ENCODE measurements around the gene C11orf86.

DNA sequence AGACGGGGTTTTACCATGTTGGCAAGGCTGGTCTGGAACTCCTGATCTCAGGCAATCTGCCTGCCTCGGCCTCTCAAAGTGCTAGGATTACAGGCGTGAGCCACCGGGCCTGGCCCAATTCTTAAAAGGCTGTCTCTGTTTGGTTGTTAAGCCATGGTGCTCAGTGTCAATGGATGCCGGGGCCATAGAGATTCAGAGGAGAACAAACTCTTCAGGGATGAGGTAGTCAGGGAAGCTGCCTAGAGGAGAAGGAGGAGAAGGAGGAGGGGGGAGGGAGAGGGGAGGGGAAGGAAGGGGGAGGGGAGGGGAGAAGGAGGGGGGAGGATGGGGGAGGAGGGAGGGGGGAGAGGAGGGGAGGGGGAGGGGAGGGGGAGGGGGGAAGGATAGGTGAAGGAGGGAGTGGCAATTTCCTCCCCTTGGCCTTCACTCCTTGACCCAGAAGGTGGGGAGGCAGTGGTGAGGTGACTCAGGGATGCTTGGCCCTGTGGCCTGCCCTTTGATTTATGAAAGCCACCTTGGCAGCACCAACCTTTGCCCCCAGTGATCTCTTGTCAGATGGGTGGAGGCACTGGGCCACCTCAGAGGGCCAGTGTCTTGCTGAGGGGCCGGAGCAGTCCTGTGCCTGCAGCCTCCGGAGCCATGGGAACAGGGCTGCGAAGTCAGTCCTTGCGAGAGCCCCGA is at the start of gene C11orf86:
- TF ChIP-seq, protein P1, sequence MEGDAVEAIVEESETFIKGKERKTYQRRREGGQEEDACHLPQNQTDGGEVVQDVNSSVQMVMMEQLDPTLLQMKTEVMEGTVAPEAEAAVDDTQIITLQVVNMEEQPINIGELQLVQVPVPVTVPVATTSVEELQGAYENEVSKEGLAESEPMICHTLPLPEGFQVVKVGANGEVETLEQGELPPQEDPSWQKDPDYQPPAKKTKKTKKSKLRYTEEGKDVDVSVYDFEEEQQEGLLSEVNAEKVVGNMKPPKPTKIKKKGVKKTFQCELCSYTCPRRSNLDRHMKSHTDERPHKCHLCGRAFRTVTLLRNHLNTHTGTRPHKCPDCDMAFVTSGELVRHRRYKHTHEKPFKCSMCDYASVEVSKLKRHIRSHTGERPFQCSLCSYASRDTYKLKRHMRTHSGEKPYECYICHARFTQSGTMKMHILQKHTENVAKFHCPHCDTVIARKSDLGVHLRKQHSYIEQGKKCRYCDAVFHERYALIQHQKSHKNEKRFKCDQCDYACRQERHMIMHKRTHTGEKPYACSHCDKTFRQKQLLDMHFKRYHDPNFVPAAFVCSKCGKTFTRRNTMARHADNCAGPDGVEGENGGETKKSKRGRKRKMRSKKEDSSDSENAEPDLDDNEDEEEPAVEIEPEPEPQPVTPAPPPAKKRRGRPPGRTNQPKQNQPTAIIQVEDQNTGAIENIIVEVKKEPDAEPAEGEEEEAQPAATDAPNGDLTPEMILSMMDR (IDR thresholded peaks at IDR 0.05) = no peak
- no peak for TF ChIP-seq POLR2A (IDR thresholded peaks at IDR 0.05)
- no peak for TF ChIP-seq POLR2AphosphoS5 (IDR thresholded peaks at IDR 0.05)
